ENCODE measurements around the gene RIC1.
"Not testable (repeated sequence)": the region's sequence is repeated elsewhere in the genome, so short reads cannot be mapped to it uniquely, and the experiment has no call there.

RIC1 gene

DNA sequence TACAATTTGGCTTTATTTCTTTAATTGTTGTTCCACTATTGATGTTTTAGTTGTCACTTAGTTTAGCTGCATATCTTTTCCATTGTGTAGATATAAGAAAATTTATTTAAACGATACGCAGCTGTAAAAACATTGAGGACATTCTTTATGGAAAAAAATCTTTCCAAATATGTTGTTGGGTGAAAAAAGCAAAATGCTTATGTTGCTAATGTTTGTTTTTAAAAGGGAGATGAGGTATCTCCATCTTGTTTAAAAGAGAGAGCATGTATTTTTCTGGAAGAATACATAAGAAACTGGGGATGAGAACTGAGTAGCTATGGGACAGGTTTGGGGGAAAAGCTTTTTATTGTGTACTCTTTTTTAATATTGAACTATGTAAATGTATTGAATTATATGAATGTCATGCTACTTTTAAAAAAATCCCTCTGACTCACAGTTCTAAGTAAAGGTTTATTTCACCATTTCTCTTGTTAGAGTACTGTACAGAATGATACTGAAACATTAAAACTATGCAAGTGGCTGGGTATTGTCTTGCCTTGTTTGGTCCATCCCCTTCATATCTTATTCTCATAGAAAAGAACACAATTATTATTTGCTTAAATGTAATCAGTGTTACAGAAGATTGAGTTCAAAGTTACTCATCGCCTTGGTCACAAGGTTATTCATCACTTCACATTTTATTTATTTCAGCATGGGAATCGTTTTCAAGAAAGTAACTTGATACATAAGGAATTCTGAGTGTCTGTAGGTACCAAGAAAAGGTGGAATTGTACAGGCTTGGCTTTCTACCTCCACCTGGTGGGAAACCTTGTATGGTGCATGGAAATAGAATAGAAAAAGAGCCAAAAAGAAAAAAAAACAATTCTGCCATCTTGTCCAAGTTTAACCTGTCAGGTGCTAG, 85.8 kb downstream of the RIC1 start:
- Histone ChIP-seq H3K4me3 (no peak overlapping the region), H3K27ac (no peak overlapping the region)
- no peak for DNase-seq (ENCODE audit: low spot score)
- TF ChIP-seq, protein P1, sequence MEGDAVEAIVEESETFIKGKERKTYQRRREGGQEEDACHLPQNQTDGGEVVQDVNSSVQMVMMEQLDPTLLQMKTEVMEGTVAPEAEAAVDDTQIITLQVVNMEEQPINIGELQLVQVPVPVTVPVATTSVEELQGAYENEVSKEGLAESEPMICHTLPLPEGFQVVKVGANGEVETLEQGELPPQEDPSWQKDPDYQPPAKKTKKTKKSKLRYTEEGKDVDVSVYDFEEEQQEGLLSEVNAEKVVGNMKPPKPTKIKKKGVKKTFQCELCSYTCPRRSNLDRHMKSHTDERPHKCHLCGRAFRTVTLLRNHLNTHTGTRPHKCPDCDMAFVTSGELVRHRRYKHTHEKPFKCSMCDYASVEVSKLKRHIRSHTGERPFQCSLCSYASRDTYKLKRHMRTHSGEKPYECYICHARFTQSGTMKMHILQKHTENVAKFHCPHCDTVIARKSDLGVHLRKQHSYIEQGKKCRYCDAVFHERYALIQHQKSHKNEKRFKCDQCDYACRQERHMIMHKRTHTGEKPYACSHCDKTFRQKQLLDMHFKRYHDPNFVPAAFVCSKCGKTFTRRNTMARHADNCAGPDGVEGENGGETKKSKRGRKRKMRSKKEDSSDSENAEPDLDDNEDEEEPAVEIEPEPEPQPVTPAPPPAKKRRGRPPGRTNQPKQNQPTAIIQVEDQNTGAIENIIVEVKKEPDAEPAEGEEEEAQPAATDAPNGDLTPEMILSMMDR (IDR thresholded peaks at IDR 0.05) = no peak

GRCh38 chr9:5715548-5716127, 86.7 kb downstream of the RIC1 start:
- TF ChIP-seq, protein P1 (IDR thresholded peaks at IDR 0.05) = no peak
- Histone ChIP-seq H3K4me3 (no peak overlapping the region), H3K27ac (no peak overlapping the region)
- DNase-seq (ENCODE audit: low spot score) = no peak

DNA sequence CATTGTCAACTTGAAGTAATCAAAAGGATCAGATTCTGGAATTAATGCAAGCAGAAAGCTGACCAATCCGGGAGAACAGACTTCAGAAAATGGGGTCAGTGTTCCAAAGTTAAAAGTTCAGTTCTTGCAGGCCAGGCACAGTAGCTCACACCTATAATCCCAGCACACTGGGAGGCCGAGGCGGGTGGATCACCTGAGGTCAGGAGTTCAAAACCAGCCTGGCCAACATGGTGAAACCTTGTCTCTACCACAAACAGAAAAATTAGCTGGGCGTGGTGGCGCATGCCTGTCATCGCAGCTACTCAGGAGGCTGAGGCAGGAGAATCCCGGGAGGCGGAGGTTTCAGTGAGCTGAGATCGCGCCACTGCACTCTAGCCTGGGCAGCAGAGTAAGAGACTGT, 88.5 kb downstream of the RIC1 start:
- H3K27ac ChIP-seq; H3K4me3 ChIP-seq; DNase-seq (ENCODE audit: low spot score): not testable (repeated sequence)

DNA sequence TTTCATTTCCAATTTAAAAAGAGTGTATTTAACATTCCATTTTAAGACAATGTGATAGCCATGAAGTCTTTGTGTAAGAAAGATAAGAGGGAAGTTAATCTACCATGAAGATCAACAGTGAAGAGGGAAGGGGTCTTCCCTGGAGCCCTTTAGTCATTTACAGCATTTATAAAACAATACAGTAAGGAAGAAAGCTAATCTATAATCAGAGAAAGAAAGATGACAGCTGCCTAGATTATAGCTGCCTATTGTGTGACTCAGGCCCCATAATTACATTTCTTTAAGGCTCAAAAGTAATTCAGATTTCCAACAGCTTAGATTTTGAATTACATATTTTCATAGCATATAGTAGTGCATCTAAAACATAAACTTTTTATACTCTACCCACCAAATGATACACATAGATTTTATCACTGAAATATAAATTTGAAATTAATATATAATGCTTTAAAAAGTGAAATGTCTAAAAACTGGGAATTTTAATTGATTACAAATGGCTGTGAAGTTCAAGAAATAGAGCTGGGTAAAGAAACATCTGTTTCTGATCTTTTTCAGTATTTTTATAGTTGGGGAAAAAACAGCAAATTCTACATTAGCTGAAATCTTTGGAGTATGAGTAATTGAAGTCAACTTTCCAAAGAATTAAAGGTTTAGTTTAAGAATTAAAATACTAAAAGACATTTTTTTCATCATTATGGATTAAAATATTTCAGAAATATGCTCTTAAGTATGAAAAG, 89.6 kb downstream of the RIC1 start:
- Histone ChIP-seq H3K27ac (no peak overlapping the region), H3K4me3 (no peak overlapping the region)
- TF ChIP-seq, protein P1 (IDR thresholded peaks at IDR 0.05) = no peak
- no peak for DNase-seq (ENCODE audit: low spot score)

DNA sequence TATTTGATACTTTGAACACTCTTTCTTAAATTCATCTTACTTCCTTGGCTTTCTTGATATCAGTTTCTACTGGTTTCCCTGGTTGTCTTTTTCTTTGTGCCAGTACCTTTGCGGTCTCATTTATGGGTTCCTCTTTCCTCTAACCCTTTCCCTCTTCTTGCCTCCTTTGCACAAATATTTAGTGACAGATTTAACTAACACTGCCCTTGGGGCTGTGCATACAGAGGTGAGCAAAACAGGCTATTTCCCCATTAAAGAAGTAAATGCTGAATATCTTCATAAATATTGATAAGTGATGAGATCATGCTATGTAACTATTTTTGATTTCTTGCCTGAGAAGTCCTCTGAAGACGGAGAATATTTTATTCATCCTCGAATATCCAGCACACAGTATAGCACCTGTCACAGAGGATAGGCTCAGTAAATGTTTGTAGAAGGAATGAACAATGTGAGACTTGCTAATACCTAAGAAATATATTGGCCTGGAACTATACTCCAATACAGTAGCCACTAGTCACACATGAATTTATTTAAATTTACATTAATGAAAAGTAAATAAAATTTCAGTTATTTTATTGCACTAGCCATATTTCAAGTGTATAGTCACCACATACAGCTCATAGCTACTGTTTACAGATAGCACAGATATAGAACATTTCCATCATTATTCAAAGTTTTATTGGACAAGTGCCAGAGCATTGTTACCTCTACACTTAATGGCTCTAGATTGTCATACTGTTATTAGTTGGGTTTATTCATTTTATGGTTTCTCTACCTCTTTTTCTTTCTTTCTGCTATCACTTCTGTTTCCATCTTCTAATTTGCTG, 90.4 kb downstream of the RIC1 start:
- no peak overlapping the region for H3K4me3 ChIP-seq
- no peak for DNase-seq (ENCODE audit: low spot score)
- H3K27ac ChIP-seq = no peak overlapping the region
- TF ChIP-seq, protein P1 (IDR thresholded peaks at IDR 0.05) = no peak

GRCh38 chr9:5720151-5720550, 91.2 kb downstream of the RIC1 start:
- no peak overlapping the region for H3K4me3 ChIP-seq
- no peak overlapping the region for H3K27ac ChIP-seq
- TF ChIP-seq, protein P1 (IDR thresholded peaks at IDR 0.05) = no peak
- no peak for DNase-seq (ENCODE audit: low spot score)

All from coronary artery (tissue), 2 donors.